GM19395 (cell line): ENCODE data around the gene ADGRL1.
A peak's percentile ranks its signal among the peaks of the same experiment; 100 is the strongest.

Experiments used
- ATAC-seq: cut with Tn5 transposase; IDR thresholded peaks from one replicate; pipeline ENCODE4 v1.9.1; 2021; ENCODE audit warnings: mild to moderate bottlenecking, moderate library complexity; ENCODE audit not compliant: unreplicated experiment

ADGRL1 gene

GRCh38 chr19:14145381-14145780, 60.6 kb downstream of the ADGRL1 start:
- ATAC-seq, result no peak

- no peak for ATAC-seq
Observed at GRCh38 chr19:14142262-14143190, 63.4 kb downstream of the ADGRL1 start.

- no peak for ATAC-seq
Observed at GRCh38 chr19:14141041-14141440, 64.9 kb downstream of the ADGRL1 start.

GRCh38 chr19:14139944-14140343, 66.0 kb downstream of the ADGRL1 start:
- ATAC-seq, result no peak

GRCh38 chr19:14138576-14139265, 67.2 kb downstream of the ADGRL1 start:
- ATAC-seq, result no peak

GRCh38 chr19:14136509-14137281, 69.3 kb downstream of the ADGRL1 start, which contains the start of gene ASF1B:
Gene ASF1B, minus strand, starts transcription at chr19:14136589. Its CDS starts 133 bp downstream, at chr19:14136456.
- ATAC-seq, result peak; percentile 81

- ATAC-seq, result peak; percentile 2
Observed at GRCh38 chr19:14135985-14136508, 69.9 kb downstream of the ADGRL1 start.

- ATAC-seq, result no peak
Observed at GRCh38 chr19:14135355-14135754, 70.6 kb downstream of the ADGRL1 start.

GRCh38 chr19:14127929-14128509, 78.0 kb downstream of the ADGRL1 start:
- no peak for ATAC-seq

- no peak for ATAC-seq
Observed at GRCh38 chr19:14127176-14127575, 78.8 kb downstream of the ADGRL1 start.

GRCh38 chr19:14122924-14123323, 83.0 kb downstream of the ADGRL1 start:
- no peak for ATAC-seq

- ATAC-seq, result no peak
Observed at GRCh38 chr19:14120497-14120780, 85.5 kb downstream of the ADGRL1 start.

GRCh38 chr19:14119644-14120496, 86.1 kb downstream of the ADGRL1 start:
- no peak for ATAC-seq

- ATAC-seq, result no peak
Observed at GRCh38 chr19:14119146-14119545, 86.8 kb downstream of the ADGRL1 start.

GRCh38 chr19:14118165-14119051, 87.6 kb downstream of the ADGRL1 start:
- ATAC-seq, result peak; percentile 6

- ATAC-seq, result peak; percentile 87
Observed at GRCh38 chr19:14117668-14118164, 88.3 kb downstream of the ADGRL1 start, which contains the start of gene PRKACA. Gene PRKACA, minus strand, starts transcription at chr19:14117762. Its CDS starts 215 bp downstream, at chr19:14117547.

GRCh38 chr19:14116918-14117578, 88.9 kb downstream of the ADGRL1 start:
- no peak for ATAC-seq

GRCh38 chr19:14116525-14116917, 89.4 kb downstream of the ADGRL1 start:
- no peak for ATAC-seq
